ENCODE measurements around the gene ASAP3.
A peak's percentile ranks its signal among the peaks of the same experiment; 100 is the strongest.

Gene ASAP3

GRCh38 chr1:23502951-23503350 is 19.0 kb upstream of the ASAP3 start:
- Histone ChIP-seq H3K27ac (ENCODE audit: extremely low read depth, low read depth, low read length) (no peak overlapping the region), H3K36me3 (ENCODE audit: control insufficient read depth in 2 of 2, insufficient read depth in 1 of 2, low read length in 2 of 2) (peaks cover 3 to 17% of the 10 kb centered on the region in 2 experiments; a peak in 2 of 3 replicates), H3K9me3 (ENCODE audit: control insufficient read depth, insufficient read depth, low read depth, low read length) (no peaks in the 10 kb centered on the region), H3K4me1 (ENCODE audit: control insufficient read depth, insufficient read depth, low read length) (no peaks in the 10 kb centered on the region), H3K4me3 (ENCODE audit: low read depth, low read length) (no peak overlapping the region)
- ChIA-PET POLR2A (no interaction called here), CTCF (interaction anchor here (0.8 kb wide), 1 partner anchor 135 kb away, joined by 4 read pairs; no protein-coding TSS in a partner anchor)
- TF ChIP-seq REST (tag by site-specific recombination; IDR thresholded peaks at IDR 0.05) = no peak

GRCh38 chr1:23500466-23500865 is 16.5 kb upstream of the ASAP3 start:
- H3K9me3 ChIP-seq (ENCODE audit: control insufficient read depth, insufficient read depth, low read depth, low read length) = no peaks in the 10 kb centered on the region
- ChIA-PET CTCF (interaction anchor here (0.7 to 1.7 kb wide), 3 partner anchors 25 to 137 kb away, joined by 3 to 7 read pairs (median 4); no protein-coding TSS in a partner anchor), POLR2A (interaction anchor here (0.9 kb wide), 1 partner anchor 31 kb away, joined by 3 read pairs; the partner anchor contains the start of gene E2F2)
- H3K36me3 ChIP-seq (ENCODE audit: control insufficient read depth in 2 of 2, insufficient read depth in 1 of 2, low read length in 2 of 2) = no peaks in the 10 kb centered on the region
- TF ChIP-seq TSHZ1 (tag by site-specific recombination; IDR thresholded peaks at IDR 0.05; ENCODE audit: borderline replicate concordance) (no peak), KLF9 (tag by site-specific recombination; IDR thresholded peaks at IDR 0.05; ENCODE audit: low read depth) (no peak), ZNF639 (tag by site-specific recombination; IDR thresholded peaks at IDR 0.05) (no peak), ZNF830 (tag by site-specific recombination; IDR thresholded peaks at IDR 0.05; ENCODE audit: low read depth) (no peak), ZNF26 (tag by site-specific recombination; IDR thresholded peaks at IDR 0.05) (no peak), YY2 (tag by site-specific recombination; IDR thresholded peaks at IDR 0.05) (no peak)
- no peak overlapping the region for H3K4me3 ChIP-seq (ENCODE audit: low read depth, low read length)
- no peaks in the 10 kb centered on the region for H3K4me1 ChIP-seq (ENCODE audit: control insufficient read depth, insufficient read depth, low read length)
- no peak overlapping the region for H3K27ac ChIP-seq (ENCODE audit: extremely low read depth, low read depth, low read length)

- no peak overlapping the region for H3K27ac ChIP-seq (ENCODE audit: extremely low read depth, low read depth, low read length)
- CTCF ChIA-PET = interaction anchor here (0.6 to 7.5 kb wide), 43 partner anchors 8 to 969 kb away, joined by 3 to 149 read pairs (median 5); partner anchors contain the start of genes ASAP3, E2F2, LUZP1 and TCEA3
- POLR2A ChIA-PET = interaction anchor here (0.6 to 3.0 kb wide), 6 partner anchors 14 to 67 kb away, joined by 3 to 21 read pairs (median 6); partner anchors contain the start of genes ASAP3 and E2F2
- no peaks in the 10 kb centered on the region for H3K9me3 ChIP-seq (ENCODE audit: control insufficient read depth, insufficient read depth, low read depth, low read length)
- no peaks in the 10 kb centered on the region for H3K36me3 ChIP-seq (ENCODE audit: control insufficient read depth in 2 of 2, insufficient read depth in 1 of 2, low read length in 2 of 2)
- H3K4me3 ChIP-seq (ENCODE audit: low read depth, low read length) = no peak overlapping the region
- TF ChIP-seq ZNF792 (tag by site-specific recombination; IDR thresholded peaks at IDR 0.05) (no peak), ZNF571 (tag by site-specific recombination; IDR thresholded peaks at IDR 0.05) (no peak), ZNF121 (tag by site-specific recombination; IDR thresholded peaks at IDR 0.05) (peak; percentile 93)
- H3K4me1 ChIP-seq (ENCODE audit: control insufficient read depth, insufficient read depth, low read length) = no peaks in the 10 kb centered on the region
Measured at GRCh38 chr1:23497777-23498439, 13.9 kb upstream of the ASAP3 start.
